Epithelial cell of proximal tubule (primary cell): ENCODE results near the gene DESI1. TPM values are rescaled to one million over a fixed set of nuclear protein-coding genes. Genes with fewer than 3 reads are reported as not detected.
"Not testable (repeated sequence)": the region's sequence is repeated elsewhere in the genome, so short reads cannot be mapped to it uniquely, and the experiment has no call there.

Source experiments
- DNase-seq: peaks from one replicate; pipeline ENCODE4 v3.0.0-alpha.2; 2011; ENCODE audit warnings: low read depth
- H3K4me3 ChIP-seq: 2 replicates; pipeline ENCODE4 v1.5.1; 2011; ENCODE audit warnings: low read depth, mild to moderate bottlenecking, low read length
- total RNA-seq: library from RNA; depleted of rRNA; stranded (reverse); fragments of >200 nt; gene quantifications from 2 replicates; pipeline ENCODE4 v1.2.3, GENCODE V29; 2015
- TF ChIP-seq, protein P1 (sequence below): conservative IDR thresholded peaks from 2 replicates; pipeline ENCODE4 v1.5.1; 2012; ENCODE audit warnings: low read depth, mild to moderate bottlenecking, low read length

The DESI1 gene
- total RNA-seq, 1 donor from 2014 or later, result 21.8 TPM

DNA sequence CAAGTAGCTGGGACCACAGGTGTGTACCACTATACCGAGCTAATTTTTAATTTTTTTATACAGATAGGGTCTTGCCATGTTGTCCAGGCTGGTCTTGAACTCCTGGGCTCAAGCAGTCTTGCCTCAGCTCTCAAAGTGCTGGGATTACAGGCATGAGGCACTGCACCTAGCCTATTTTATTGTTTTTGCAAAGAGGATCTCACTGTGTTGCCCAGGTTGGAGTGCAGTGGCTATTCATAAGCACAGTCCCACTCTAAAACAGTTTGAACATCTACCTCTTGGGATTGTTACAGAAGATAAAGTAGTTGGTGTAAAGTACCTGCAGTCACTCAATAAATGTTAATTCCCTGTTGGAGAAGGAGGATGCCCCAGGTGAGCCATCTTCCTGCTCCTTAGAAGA, 29.4 kb upstream of the DESI1 start:
- TF ChIP-seq, protein P1, sequence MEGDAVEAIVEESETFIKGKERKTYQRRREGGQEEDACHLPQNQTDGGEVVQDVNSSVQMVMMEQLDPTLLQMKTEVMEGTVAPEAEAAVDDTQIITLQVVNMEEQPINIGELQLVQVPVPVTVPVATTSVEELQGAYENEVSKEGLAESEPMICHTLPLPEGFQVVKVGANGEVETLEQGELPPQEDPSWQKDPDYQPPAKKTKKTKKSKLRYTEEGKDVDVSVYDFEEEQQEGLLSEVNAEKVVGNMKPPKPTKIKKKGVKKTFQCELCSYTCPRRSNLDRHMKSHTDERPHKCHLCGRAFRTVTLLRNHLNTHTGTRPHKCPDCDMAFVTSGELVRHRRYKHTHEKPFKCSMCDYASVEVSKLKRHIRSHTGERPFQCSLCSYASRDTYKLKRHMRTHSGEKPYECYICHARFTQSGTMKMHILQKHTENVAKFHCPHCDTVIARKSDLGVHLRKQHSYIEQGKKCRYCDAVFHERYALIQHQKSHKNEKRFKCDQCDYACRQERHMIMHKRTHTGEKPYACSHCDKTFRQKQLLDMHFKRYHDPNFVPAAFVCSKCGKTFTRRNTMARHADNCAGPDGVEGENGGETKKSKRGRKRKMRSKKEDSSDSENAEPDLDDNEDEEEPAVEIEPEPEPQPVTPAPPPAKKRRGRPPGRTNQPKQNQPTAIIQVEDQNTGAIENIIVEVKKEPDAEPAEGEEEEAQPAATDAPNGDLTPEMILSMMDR, result no peak
- no peak overlapping the region for H3K4me3 ChIP-seq
- DNase-seq, result no peak

- TF ChIP-seq, protein P1, result no peak
- H3K4me3 ChIP-seq, result no peak overlapping the region
- no peak for DNase-seq
These were observed 27.6 kb upstream of the DESI1 start for GRCh38 chr22:41648432-41648831.

GRCh38 chr22:41647771-41648170, 26.9 kb upstream of the DESI1 start:
- H3K4me3 ChIP-seq, result no peak overlapping the region
- no peak for DNase-seq
- TF ChIP-seq, protein P1, result no peak

DNA sequence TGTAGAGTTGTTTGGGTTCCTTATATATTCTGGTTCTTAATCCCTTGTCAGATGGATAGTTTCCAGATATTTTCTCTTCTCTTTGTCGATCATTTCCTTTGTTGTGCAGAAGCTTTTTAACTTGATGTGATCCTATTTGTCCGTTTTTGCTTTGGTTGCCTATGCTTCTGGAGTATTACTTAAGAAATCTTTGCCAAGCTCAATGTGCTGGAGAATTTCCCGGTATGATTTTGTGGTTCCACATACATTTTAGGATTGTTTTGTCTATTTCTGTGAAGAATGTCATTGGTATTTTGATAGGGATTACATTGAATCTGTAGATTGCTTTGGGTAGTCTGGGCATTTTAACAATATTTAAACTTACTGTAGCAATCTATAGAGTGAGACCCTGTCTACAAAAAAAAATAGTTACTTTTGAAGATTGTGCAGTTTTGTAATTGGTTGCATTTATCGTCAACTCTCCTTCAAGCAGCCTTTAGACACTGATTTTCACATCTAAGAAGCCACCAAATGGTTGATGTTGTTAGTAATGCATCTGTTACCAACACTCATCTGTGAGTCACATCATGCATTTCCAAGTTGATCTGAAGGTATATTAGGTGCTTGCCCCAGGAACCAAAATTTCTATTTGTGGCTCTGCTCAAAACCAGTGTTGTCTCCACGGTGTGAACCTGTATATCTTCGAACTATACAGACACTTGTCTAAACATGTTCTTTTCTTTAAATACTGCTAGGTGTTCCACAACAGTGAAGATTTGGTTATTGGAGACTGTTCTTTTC, 21.7 kb upstream of the DESI1 start:
- DNase-seq, result no peak
- H3K4me3 ChIP-seq, result no peak overlapping the region
- TF ChIP-seq, protein P1, result no peak

- H3K4me3 ChIP-seq, result no peak overlapping the region
- no peak for DNase-seq
- TF ChIP-seq, protein P1, result no peak
These were observed 21.0 kb upstream of the DESI1 start for GRCh38 chr22:41641854-41642253.

DNA sequence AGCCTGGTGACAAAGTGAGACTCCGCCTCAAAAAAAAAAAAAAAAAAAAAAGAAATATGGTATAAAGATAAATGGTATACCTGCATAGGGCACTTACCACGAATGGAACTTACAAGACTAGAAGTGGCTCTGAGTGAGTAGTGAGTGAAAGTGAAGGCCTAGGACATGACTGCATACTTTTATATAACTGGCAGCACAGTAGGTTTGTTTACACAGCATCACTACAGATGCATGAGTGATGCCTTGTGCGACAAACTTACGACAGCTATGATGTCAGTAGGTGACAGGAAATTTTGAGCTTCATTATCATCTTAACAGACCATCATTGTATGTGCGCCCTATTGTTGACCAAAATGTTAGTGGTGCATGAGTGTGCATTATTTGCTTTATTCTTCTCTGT, 17.9 kb upstream of the DESI1 start:
- no peak for DNase-seq
- H3K4me3 ChIP-seq, result no peak overlapping the region
- TF ChIP-seq, protein P1, result no peak

DNA sequence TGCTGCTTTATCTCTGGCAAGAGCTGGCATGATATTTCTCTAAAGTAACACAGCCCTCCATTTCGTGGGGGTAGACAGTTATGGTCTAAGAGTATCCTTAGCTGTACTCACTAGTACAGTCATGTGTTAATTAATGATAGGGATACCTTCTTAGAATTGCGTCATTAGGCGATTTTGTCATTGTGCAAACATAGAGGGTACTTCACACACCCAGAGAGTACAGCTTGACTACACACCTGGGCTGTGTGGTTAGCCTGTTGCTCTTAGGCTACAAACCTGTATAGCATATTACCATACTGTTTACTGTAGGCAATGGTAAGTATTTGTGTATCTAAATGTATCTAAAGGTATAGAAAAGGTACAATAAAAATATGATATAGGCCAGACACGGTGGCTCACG, 17.3 kb upstream of the DESI1 start:
- H3K4me3 ChIP-seq, result no peak overlapping the region
- TF ChIP-seq, protein P1, result no peak
- DNase-seq, result no peak

GRCh38 chr22:41637623-41638022, 16.8 kb upstream of the DESI1 start:
- not testable (repeated sequence) for DNase-seq, H3K4me3 ChIP-seq
